Endothelial cell of umbilical vein (primary cell): ENCODE results near the gene SMCO4. TPM values are rescaled to one million over a fixed set of nuclear protein-coding genes. Genes with fewer than 3 reads are reported as not detected.

ENCODE experiments used
- BruUV-seq: library from RNA; stranded (reverse); fragments of 400-500 nt; replicated peaks from 2 replicates; lab custom pipeline; 2021; lab: Mats Ljungman, UMichigan
- CTCF ChIA-PET: fragments of 300-600, 350-600 bp; sonication (Branson Sonifier 250); formaldehyde crosslinking; loops from one replicate; lab custom pipeline; 2021; ENCODE audit warnings: antibody characterized with exemption, inconsistent platforms; lab: Charles Lee
- POLR2A ChIA-PET: fragments of 300-600, 350-600 bp; sonication (Branson Sonifier 250); formaldehyde crosslinking; loops from one replicate; lab custom pipeline; 2021; ENCODE audit warnings: antibody characterized with exemption, inconsistent platforms; lab: Charles Lee
- DNase-seq: peaks from one replicate; pipeline ENCODE4 v3.0.0-alpha.2; 2011; ENCODE audit warnings: low read depth, low spot score
- FAIRE-seq: peaks from 2 replicates; lab custom pipeline; 2011; peaks lifted over from hg19 to GRCh38; lab: Jason Lieb, UNC
- H2AFZ ChIP-seq: 2 replicates; pipeline ENCODE4 v1.6.0; 2012; ENCODE audit warnings: low read depth, low read length, control low read depth, inconsistent platforms
- H3K27ac ChIP-seq: 2 replicates; pipeline ENCODE4 v1.5.1; 2011; ENCODE audit warnings: low read depth, mild to moderate bottlenecking, control low read depth, low read length, moderate library complexity; ENCODE audit not compliant: insufficient read depth
- H3K27me3 ChIP-seq, 2 experiments: 2 replicates each; pipeline versions ENCODE4 v1.6.0 to v1.6.1; 2011; ENCODE audit warnings: low read length in 2 of 2, mixed read lengths in 1 of 2; ENCODE audit not compliant: control insufficient read depth in 2 of 2, insufficient read depth in 2 of 2
- H3K36me3 ChIP-seq, 2 experiments: 2 replicates in 1 of 2; 3 replicates in 1 of 2; pipeline ENCODE4 v1.5.1; 2011; ENCODE audit warnings: low read length in 2 of 2, mild to moderate bottlenecking in 1 of 2, moderate library complexity in 1 of 2; ENCODE audit not compliant: control insufficient read depth in 2 of 2, insufficient read depth in 2 of 2; ENCODE audit errors: extremely low read depth in 1 of 2
- H3K4me1 ChIP-seq: 3 replicates; pipeline ENCODE4 v1.5.1; 2011; ENCODE audit warnings: mild to moderate bottlenecking, low read length; ENCODE audit not compliant: control insufficient read depth, insufficient read depth; ENCODE audit errors: extremely low read depth
- H3K4me2 ChIP-seq: 2 replicates; pipeline ENCODE4 v1.6.1; 2011; ENCODE audit warnings: low read length, control low read depth, mixed read lengths; ENCODE audit not compliant: insufficient read depth
- H3K4me3 ChIP-seq, 3 experiments: fragments of 200-600 bp in 1 of 3; sonication (generic), shearing (Covaris generic) in 1 of 3; replicated peaks in 1 of 3; 2 replicates each; pipeline ENCODE4 v1.5.1; 2011 to 2016; ENCODE audit warnings: control low read depth in 3 of 3, low read length in 3 of 3, mild to moderate bottlenecking in 2 of 3, inconsistent platforms in 1 of 3, low read depth in 1 of 3, moderate library complexity in 1 of 3; ENCODE audit not compliant: insufficient read depth in 1 of 3
- H3K79me2 ChIP-seq: 2 replicates; pipeline ENCODE4 v1.6.0; 2012; ENCODE audit warnings: low read length, inconsistent platforms; ENCODE audit not compliant: control insufficient read depth, insufficient read depth
- H3K9ac ChIP-seq: replicated peaks from 2 replicates; pipeline ENCODE3; 2011; ENCODE audit warnings: low read length, control low read depth; ENCODE audit not compliant: insufficient read depth; ENCODE audit errors: extremely low read depth
- H3K9me1 ChIP-seq: replicated peaks from 3 replicates; pipeline ENCODE4 v1.6.0; 2011; ENCODE audit warnings: mild to moderate bottlenecking, low read length; ENCODE audit not compliant: control insufficient read depth, insufficient read depth; ENCODE audit errors: extremely low read depth
- H3K9me3 ChIP-seq: replicated peaks from 2 replicates; pipeline ENCODE4 v1.5.1; 2012; ENCODE audit warnings: low read length, inconsistent platforms; ENCODE audit not compliant: control insufficient read depth, insufficient read depth
- H4K20me1 ChIP-seq: replicated peaks from 2 replicates; pipeline ENCODE3; 2011; ENCODE audit warnings: mild to moderate bottlenecking, low read length; ENCODE audit not compliant: control insufficient read depth, insufficient read depth; ENCODE audit errors: extremely low read depth
- CTCF ChIP-seq, 2 donors: IDR thresholded peaks; 1 replicate in 1 of 2; 2 replicates in 1 of 2; pipeline ENCODE4 v1.5.1; 2011; ENCODE audit warnings: low read length in 2 of 2, mild to moderate bottlenecking in 2 of 2, moderate library complexity in 2 of 2, control low read depth in 1 of 2, inconsistent platforms in 1 of 2, low read depth in 1 of 2; ENCODE audit not compliant: insufficient read depth in 1 of 2; ENCODE audit errors: extremely low read depth in 1 of 2
- EZH2 ChIP-seq: IDR thresholded peaks from 2 replicates; pipeline ENCODE4 v1.6.1; 2012; ENCODE audit warnings: borderline replicate concordance, low read depth, mild to moderate bottlenecking, moderate library complexity, low read length, inconsistent platforms; ENCODE audit not compliant: severe bottlenecking
- FOS ChIP-seq: IDR thresholded peaks from 2 replicates; pipeline ENCODE4 v1.6.1; 2011; ENCODE audit warnings: mild to moderate bottlenecking, low read length, moderate library complexity, borderline replicate concordance; ENCODE audit not compliant: insufficient read depth
- GATA2 ChIP-seq: IDR thresholded peaks from 2 replicates; pipeline ENCODE4 v1.7.0; 2011; ENCODE audit warnings: low read depth, mild to moderate bottlenecking, moderate library complexity, mixed read lengths, low read length; ENCODE audit not compliant: insufficient read length, insufficient read depth
- JUN ChIP-seq: IDR thresholded peaks from 2 replicates; pipeline ENCODE4 v1.6.1; 2011; ENCODE audit warnings: borderline replicate concordance, low read depth; ENCODE audit not compliant: insufficient read length, insufficient read depth
- MAX ChIP-seq: IDR thresholded peaks from 2 replicates; pipeline ENCODE4 v1.6.1; 2011; ENCODE audit not compliant: insufficient read depth, insufficient read length
- MYC ChIP-seq: IDR thresholded peaks from one replicate; pipeline ENCODE4 v1.6.1; 2011; ENCODE audit warnings: mild to moderate bottlenecking, low read depth, low read length
- POLR2A ChIP-seq: IDR thresholded peaks from 2 replicates; pipeline ENCODE4 v1.6.1; 2012; ENCODE audit warnings: low read depth, mild to moderate bottlenecking, control low read depth, low read length
- POLR2AphosphoS5 ChIP-seq: IDR thresholded peaks from 2 replicates; pipeline ENCODE4 v1.6.1; 2012; ENCODE audit warnings: low read depth, mild to moderate bottlenecking, control low read depth, low read length, moderate library complexity; ENCODE audit not compliant: insufficient read depth
- dilution Hi-C: fragments of 300-500 bp; cut with MboI; formaldehyde crosslinking; loops from one replicate; pipeline ENCODE4 v1.15.0; 2019; ENCODE audit warnings: low sequenced_read_pairs; ENCODE audit not compliant: extremely low pct_ligation_motif_present
- intact Hi-C: fragments of 100-400 bp; cut with micrococcal nuclease; formaldehyde crosslinking; loops from one replicate; pipeline ENCODE4 v1.10.0; 2022
- polyA plus RNA-seq, 4 experiments: library from polyadenylated mRNA; depleted of rRNA in 3 of 4; stranded (reverse) in 3 of 4; unstranded in 1 of 4; fragments of >200 nt; gene quantifications; 2 replicates each; pipeline versions ENCODE4 v1.2.1 to v1.2.3, GENCODE V29; 2011 to 2012; ENCODE audit warnings: missing spikeins in 1 of 4
- total RNA-seq: library from RNA; stranded (reverse); gene quantifications from 2 replicates; pipeline ENCODE4 v1.2.3, GENCODE V29; 2021

The SMCO4 gene
- total and polyA plus RNA-seq, 2 donors (not counting 3 experiments of a cell fraction or from before 2014, with no cell fraction given) = 14.0 to 21.3 TPM

DNA sequence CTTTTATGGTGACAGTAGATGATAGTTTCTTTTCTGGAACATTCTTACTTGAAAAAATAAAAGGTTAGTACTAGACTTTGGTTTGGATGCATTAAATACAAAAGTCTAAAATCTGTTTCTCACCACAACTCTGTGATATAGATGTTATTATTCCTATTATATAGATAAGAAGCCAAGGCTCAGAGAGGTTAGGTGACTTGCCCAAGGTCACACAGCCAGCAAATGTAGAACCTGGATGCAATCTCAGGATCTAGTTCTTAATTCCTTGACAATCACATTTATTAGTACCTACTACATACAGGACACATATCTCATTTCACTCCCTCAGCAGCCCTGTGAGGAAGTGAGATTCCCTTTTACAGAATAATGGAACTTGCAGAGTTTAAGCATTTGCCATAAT is 26.3 kb upstream of the SMCO4 start:
- Histone ChIP-seq H3K27ac (no peak overlapping the region), H4K20me1 (no peaks in the 10 kb centered on the region), H2AFZ (no peak overlapping the region), H3K9me1 (no peaks in the 10 kb centered on the region), H3K27me3 (peaks cover 0 to 1% of the 10 kb centered on the region in 2 experiments), H3K9ac (no peak overlapping the region), H3K4me3 (no peak overlapping the region), H3K4me2 (no peak overlapping the region), H3K79me2 (no peaks in the 10 kb centered on the region), H3K4me1 (no peaks in the 10 kb centered on the region), H3K9me3 (no peaks in the 10 kb centered on the region), H3K36me3 (no peaks in the 10 kb centered on the region)
- ChIA-PET CTCF (interaction anchor here (1.0 kb wide), 1 partner anchor 10 kb away, joined by 3 read pairs; no protein-coding TSS in a partner anchor), POLR2A (no interaction called here)
- TF ChIP-seq POLR2A = no peak
- TF ChIP-seq EZH2 = no peak
- no peak for TF ChIP-seq POLR2AphosphoS5
- TF ChIP-seq CTCF (IDR thresholded peaks at IDR 0.05; ENCODE audit: extremely low read depth in 1 of 2, insufficient read depth in 1 of 2, low read depth in 1 of 2, low read length in 2 of 2) = no peak
- no peak for TF ChIP-seq FOS
- TF ChIP-seq MYC = no peak
- TF ChIP-seq JUN = no peak
- TF ChIP-seq GATA2 = no peak
- TF ChIP-seq MAX = no peak
- intact Hi-C loops = no loop called here
- no TSS peak for BruUV-seq
- no peak for DNase-seq
- FAIRE-seq = no peak
- dilution Hi-C loops = no loop called here
